ENCODE data around the gene MYLK4. TPM values are rescaled to one million over a fixed set of nuclear protein-coding genes. Genes with fewer than 3 reads are reported as not detected.

The MYLK4 gene
- total RNA-seq, 1 donor from 2014 or later = 0.60 TPM

- Mint-ChIP-seq H3K27me3 (no peaks in the 10 kb centered on the region), H3K9me3 (ENCODE audit: low read depth) (peaks cover 8% of the 10 kb centered on the region), H3K36me3 (ENCODE audit: insufficient read depth) (no peaks in the 10 kb centered on the region), H3K27ac (no peak overlapping the region), H3K4me1 (ENCODE audit: low read depth) (peaks cover 2% of the 10 kb centered on the region), H3K4me3 (ENCODE audit: low read depth) (no peak overlapping the region)
- no peak for DNase-seq (ENCODE audit: low spot score, unreplicated experiment)
- TF ChIP-seq CTCF (IDR thresholded peaks at IDR 0.05; ENCODE audit: unreplicated experiment) = no peak
These were observed 70.3 kb downstream of the MYLK4 start for GRCh38 chr6:2680264-2680922.

GRCh38 chr6:2677080-2677593 lies 73.6 kb downstream of the MYLK4 start:
- Mint-ChIP-seq H3K4me3 (ENCODE audit: low read depth) (no peak overlapping the region), H3K36me3 (ENCODE audit: insufficient read depth) (no peaks in the 10 kb centered on the region), H3K27ac (no peak overlapping the region), H3K9me3 (ENCODE audit: low read depth) (no peaks in the 10 kb centered on the region), H3K4me1 (ENCODE audit: low read depth) (peaks cover 2% of the 10 kb centered on the region), H3K27me3 (no peaks in the 10 kb centered on the region)
- no peak for DNase-seq (ENCODE audit: low spot score, unreplicated experiment)
- TF ChIP-seq CTCF (IDR thresholded peaks at IDR 0.05; ENCODE audit: unreplicated experiment) = no peak

GRCh38 chr6:2676048-2676447 lies 74.7 kb downstream of the MYLK4 start:
- H3K36me3 Mint-ChIP-seq (ENCODE audit: insufficient read depth) = no peaks in the 10 kb centered on the region
- no peak overlapping the region for H3K4me3 Mint-ChIP-seq (ENCODE audit: low read depth)
- no peaks in the 10 kb centered on the region for H3K9me3 Mint-ChIP-seq (ENCODE audit: low read depth)
- no peak for TF ChIP-seq CTCF (IDR thresholded peaks at IDR 0.05; ENCODE audit: unreplicated experiment)
- peaks cover 3% of the 10 kb centered on the region for H3K27me3 Mint-ChIP-seq
- peaks cover 2% of the 10 kb centered on the region for H3K4me1 Mint-ChIP-seq (ENCODE audit: low read depth)
- no peak for DNase-seq (ENCODE audit: low spot score, unreplicated experiment)
- no peak overlapping the region for H3K27ac Mint-ChIP-seq

- Mint-ChIP-seq H3K36me3 (ENCODE audit: insufficient read depth) (no peaks in the 10 kb centered on the region), H3K27me3 (peaks cover 3% of the 10 kb centered on the region), H3K4me1 (ENCODE audit: low read depth) (no peaks in the 10 kb centered on the region), H3K9me3 (ENCODE audit: low read depth) (no peaks in the 10 kb centered on the region), H3K27ac (no peak overlapping the region), H3K4me3 (ENCODE audit: low read depth) (no peak overlapping the region)
- DNase-seq (ENCODE audit: low spot score, unreplicated experiment) = no peak
- TF ChIP-seq CTCF (IDR thresholded peaks at IDR 0.05; ENCODE audit: unreplicated experiment) = no peak
These were observed 75.9 kb downstream of the MYLK4 start for GRCh38 chr6:2674857-2675256.

- no peak for DNase-seq (ENCODE audit: low spot score, unreplicated experiment)
- Mint-ChIP-seq H3K36me3 (ENCODE audit: insufficient read depth) (no peaks in the 10 kb centered on the region), H3K4me1 (ENCODE audit: low read depth) (peaks cover 4% of the 10 kb centered on the region), H3K27me3 (peaks cover 11% of the 10 kb centered on the region), H3K4me3 (ENCODE audit: low read depth) (no peak overlapping the region), H3K9me3 (ENCODE audit: low read depth) (no peaks in the 10 kb centered on the region), H3K27ac (no peak overlapping the region)
- no peak for TF ChIP-seq CTCF (IDR thresholded peaks at IDR 0.05; ENCODE audit: unreplicated experiment)
These were observed 81.5 kb downstream of the MYLK4 start for GRCh38 chr6:2669067-2669700.
